CD14-positive monocyte (primary cell): ENCODE results near the gene RBMS3. TPM values are rescaled to one million over a fixed set of nuclear protein-coding genes. Genes with fewer than 3 reads are reported as not detected.

ENCODE experiments used
- DNase-seq, 3 donors: peaks; one replicate each; pipeline ENCODE4 v3.0.0-alpha.2; 2011 to 2022
- H2AFZ ChIP-seq: 2 replicates; pipeline ENCODE4 v1.6.0; 2012; ENCODE audit warnings: mild to moderate bottlenecking, low read depth, low read length, inconsistent platforms; ENCODE audit not compliant: insufficient read depth, poor library complexity, severe bottlenecking
- H3K27ac ChIP-seq, 2 donors: 1 replicate in 1 of 2; 2 replicates in 1 of 2; pipeline ENCODE4 v1.5.1; 2012 to 2013; ENCODE audit warnings: low read length in 2 of 2, control low read depth in 1 of 2, inconsistent platforms in 1 of 2, low read depth in 1 of 2, mild to moderate bottlenecking in 1 of 2
- H3K27me3 ChIP-seq, 2 donors: one replicate each; pipeline versions ENCODE4 v1.6.0 to v1.6.1; 2011 to 2013; ENCODE audit warnings: low read length in 2 of 2; ENCODE audit not compliant: control insufficient read depth in 2 of 2, insufficient read depth in 2 of 2
- H3K36me3 ChIP-seq, 2 donors: replicated peaks in 1 of 2; 1 replicate in 1 of 2; 2 replicates in 1 of 2; pipeline versions ENCODE4 v1.5.1 to v1.6.1; 2012 to 2013; ENCODE audit warnings: low read length in 2 of 2, control low read depth in 1 of 2, inconsistent platforms in 1 of 2, mild to moderate bottlenecking in 1 of 2; ENCODE audit not compliant: insufficient read depth in 2 of 2, control insufficient read depth in 1 of 2
- H3K4me1 ChIP-seq, 2 donors: 1 replicate in 1 of 2; 2 replicates in 1 of 2; pipeline versions ENCODE4 v1.5.1 to v1.6.1; 2012 to 2013; ENCODE audit warnings: low read length in 2 of 2, control low read depth in 1 of 2, inconsistent platforms in 1 of 2, mild to moderate bottlenecking in 1 of 2, moderate library complexity in 1 of 2; ENCODE audit not compliant: insufficient read depth in 2 of 2, control insufficient read depth in 1 of 2
- H3K4me2 ChIP-seq: replicated peaks from 2 replicates; pipeline ENCODE3; 2012; ENCODE audit warnings: low read length, moderate library complexity, mild to moderate bottlenecking; ENCODE audit not compliant: poor library complexity, severe bottlenecking; ENCODE audit errors: extremely low read depth
- H3K4me3 ChIP-seq, 3 experiments: fragments of 200-600 bp in 1 of 3; sonication (generic) in 1 of 3; replicated peaks in 1 of 3; 1 replicate in 2 of 3; 2 replicates in 1 of 3; pipeline ENCODE4 v1.5.1; 2011 to 2013; ENCODE audit warnings: low read length in 3 of 3, mild to moderate bottlenecking in 3 of 3, control low read depth in 2 of 3, low read depth in 2 of 3, inconsistent platforms in 1 of 3, moderate library complexity in 1 of 3
- H3K79me2 ChIP-seq: 2 replicates; pipeline ENCODE4 v1.6.0; 2012; ENCODE audit warnings: mild to moderate bottlenecking, control low read depth, inconsistent platforms, low read length, moderate library complexity; ENCODE audit not compliant: insufficient read depth
- H3K9ac ChIP-seq: 2 replicates; pipeline ENCODE4 v1.6.0; 2017; ENCODE audit warnings: low read length, mild to moderate bottlenecking; ENCODE audit not compliant: insufficient read depth, poor library complexity, severe bottlenecking
- H3K9me3 ChIP-seq, 2 donors: replicated peaks in 1 of 2; 1 replicate in 1 of 2; 2 replicates in 1 of 2; pipeline versions ENCODE4 v1.5.1 to v1.6.1; 2012 to 2013; ENCODE audit warnings: low read length in 2 of 2, control low read depth in 1 of 2; ENCODE audit not compliant: control insufficient read depth in 1 of 2, insufficient read depth in 1 of 2
- H4K20me1 ChIP-seq: 2 replicates; pipeline ENCODE4 v1.6.0; 2012; ENCODE audit warnings: mild to moderate bottlenecking, low read length, control low read depth, moderate library complexity; ENCODE audit not compliant: insufficient read depth
- H3K27ac Mint-ChIP-seq, 7 donors: one replicate each; pipeline ENCODE4 v1.8.0; 2020; ENCODE audit warnings: mild to moderate bottlenecking in 7 of 7, mixed read lengths in 7 of 7, moderate library complexity in 6 of 7, inconsistent platforms in 2 of 7
- H3K27me3 Mint-ChIP-seq, 3 donors: one replicate each; pipeline ENCODE4 v1.8.0; 2021 to 2022; ENCODE audit warnings: low read depth in 3 of 3, mild to moderate bottlenecking in 3 of 3, mixed read lengths in 3 of 3, moderate library complexity in 3 of 3, inconsistent platforms in 1 of 3
- H3K36me3 Mint-ChIP-seq, 2 donors: one replicate each; pipeline ENCODE4 v1.8.0; 2020; ENCODE audit warnings: mixed read lengths in 2 of 2, inconsistent platforms in 1 of 2, mild to moderate bottlenecking in 1 of 2
- H3K4me1 Mint-ChIP-seq: one replicate; pipeline ENCODE4 v1.8.0; 2020; ENCODE audit warnings: mild to moderate bottlenecking, mixed read lengths
- H3K4me3 Mint-ChIP-seq, 2 donors: one replicate each; pipeline ENCODE4 v1.8.0; 2020; ENCODE audit warnings: mild to moderate bottlenecking in 2 of 2, mixed read lengths in 2 of 2, moderate library complexity in 1 of 2
- H3K9me3 Mint-ChIP-seq, 7 donors: one replicate each; pipeline ENCODE4 v1.8.0; 2020 to 2022; ENCODE audit warnings: mixed read lengths in 7 of 7, mild to moderate bottlenecking in 6 of 7, moderate library complexity in 6 of 7, inconsistent platforms in 2 of 7
- WGBS: methylation state at CpG from one replicate; pipeline ENCODE4 v1.1.5; 2013; ENCODE audit warnings: missing lambda C conversion rate; ENCODE audit not compliant: insufficient coverage; 5-methylcytosine and 5-hydroxymethylcytosine counted together
- intact Hi-C, 2 donors: fragments of 100-400 bp; cut with micrococcal nuclease; formaldehyde crosslinking; loops; one replicate each; pipeline versions ENCODE4 v1.15.0 to v1.15.1; 2023
- polyA plus RNA-seq, 3 donors: library from polyadenylated mRNA; depleted of rRNA in 1 of 3; unstranded in 2 of 3; stranded (reverse) in 1 of 3; fragments of 300-500 nt in 2 of 3; fragments of >200 nt in 1 of 3; fragmentation: Illumina TruSeq in 2 of 3; gene quantifications; 1 replicate in 2 of 3; 2 replicates in 1 of 3; pipeline ENCODE4 v1.2.3, GENCODE V29; 2012 to 2021
- TF ChIP-seq, protein P1 (sequence below): fragments of 200-600 bp; IDR thresholded peaks from one replicate; pipeline ENCODE4 v1.8.0; 2022; ENCODE audit warnings: antibody characterized with exemption, mild to moderate bottlenecking

RBMS3 gene
- polyA plus RNA-seq, 3 donors: not detected

DNA sequence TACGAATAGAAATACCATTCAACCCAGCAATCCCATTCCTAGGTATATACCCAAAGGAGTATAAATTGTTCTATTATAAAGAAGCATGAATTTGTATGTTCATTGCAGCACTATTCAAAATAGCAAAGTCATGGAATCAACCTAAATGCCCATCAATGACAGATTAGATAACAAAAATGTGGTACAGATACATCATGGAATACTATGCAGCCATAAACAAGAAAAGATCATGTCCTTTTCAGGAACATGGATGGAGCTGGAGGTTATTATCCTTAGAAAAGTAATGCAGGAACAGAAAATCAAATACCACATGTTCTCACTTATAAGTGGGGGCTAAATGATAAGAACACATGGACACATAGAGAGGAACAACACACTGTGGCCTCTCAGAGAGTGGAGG is 571.9 kb downstream of the RBMS3 start:
- Histone ChIP-seq H3K36me3 (no peaks in the 10 kb centered on the region), H4K20me1 (no peaks in the 10 kb centered on the region), H3K9ac (no peak overlapping the region), H3K27ac (no peak overlapping the region), H3K27me3 (no peaks in the 10 kb centered on the region), H3K79me2 (no peaks in the 10 kb centered on the region), H3K9me3 (no peaks in the 10 kb centered on the region), H3K4me2 (no peak overlapping the region), H3K4me1 (no peaks in the 10 kb centered on the region), H2AFZ (no peak overlapping the region), H3K4me3 (no peak overlapping the region)
- TF ChIP-seq, protein P1, sequence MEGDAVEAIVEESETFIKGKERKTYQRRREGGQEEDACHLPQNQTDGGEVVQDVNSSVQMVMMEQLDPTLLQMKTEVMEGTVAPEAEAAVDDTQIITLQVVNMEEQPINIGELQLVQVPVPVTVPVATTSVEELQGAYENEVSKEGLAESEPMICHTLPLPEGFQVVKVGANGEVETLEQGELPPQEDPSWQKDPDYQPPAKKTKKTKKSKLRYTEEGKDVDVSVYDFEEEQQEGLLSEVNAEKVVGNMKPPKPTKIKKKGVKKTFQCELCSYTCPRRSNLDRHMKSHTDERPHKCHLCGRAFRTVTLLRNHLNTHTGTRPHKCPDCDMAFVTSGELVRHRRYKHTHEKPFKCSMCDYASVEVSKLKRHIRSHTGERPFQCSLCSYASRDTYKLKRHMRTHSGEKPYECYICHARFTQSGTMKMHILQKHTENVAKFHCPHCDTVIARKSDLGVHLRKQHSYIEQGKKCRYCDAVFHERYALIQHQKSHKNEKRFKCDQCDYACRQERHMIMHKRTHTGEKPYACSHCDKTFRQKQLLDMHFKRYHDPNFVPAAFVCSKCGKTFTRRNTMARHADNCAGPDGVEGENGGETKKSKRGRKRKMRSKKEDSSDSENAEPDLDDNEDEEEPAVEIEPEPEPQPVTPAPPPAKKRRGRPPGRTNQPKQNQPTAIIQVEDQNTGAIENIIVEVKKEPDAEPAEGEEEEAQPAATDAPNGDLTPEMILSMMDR: no peak
- H3K27ac Mint-ChIP-seq: no peak overlapping the region
- peaks cover 0 to 2% (median 1%) of the 10 kb centered on the region in 3 donors for H3K27me3 Mint-ChIP-seq
- H3K9me3 Mint-ChIP-seq: peaks cover 0 to 6% (median 1%) of the 10 kb centered on the region in 7 donors
- intact Hi-C loops: no loop called here
- no peak overlapping the region for H3K4me3 Mint-ChIP-seq
- no CpG with 5 or more reads among the region's 1 CpG for WGBS
- DNase-seq: no peak
- no peaks in the 10 kb centered on the region for H3K36me3 Mint-ChIP-seq
- H3K4me1 Mint-ChIP-seq: no peaks in the 10 kb centered on the region

DNA sequence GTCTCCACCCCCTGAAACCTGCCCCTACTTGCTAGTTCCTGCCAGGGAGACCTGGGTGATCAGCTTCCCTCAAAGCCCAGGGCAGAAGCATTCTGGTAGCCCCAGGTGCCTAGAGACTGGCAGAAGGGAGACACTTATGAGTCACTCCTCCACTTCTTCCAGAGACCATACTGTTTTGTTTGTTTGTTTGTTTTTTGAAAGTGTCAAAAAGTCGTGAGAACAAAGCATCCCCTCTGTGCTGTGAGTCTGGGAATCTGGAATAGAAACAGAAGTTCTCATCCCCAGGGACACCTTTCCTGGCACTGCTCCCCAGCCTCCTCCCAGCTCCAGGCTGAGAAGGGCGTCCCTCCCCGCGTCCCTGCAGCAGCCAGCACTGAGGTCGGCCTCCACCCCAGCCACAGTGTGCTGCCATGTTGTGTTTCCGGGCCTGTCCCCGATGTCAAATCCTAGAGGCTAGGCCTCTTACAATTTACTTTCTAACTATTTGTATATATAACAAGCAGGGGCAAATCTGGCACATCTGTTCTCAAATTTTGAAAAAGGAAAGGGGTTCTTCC is 573.0 kb downstream of the RBMS3 start:
- Mint-ChIP-seq H3K9me3 (peaks cover 0 to 6% (median 1%) of the 10 kb centered on the region in 7 donors), H3K36me3 (no peaks in the 10 kb centered on the region), H3K27ac (no peak overlapping the region), H3K4me1 (no peaks in the 10 kb centered on the region), H3K27me3 (peaks cover 0 to 2% (median 1%) of the 10 kb centered on the region in 3 donors), H3K4me3 (no peak overlapping the region)
- H4K20me1 ChIP-seq: no peaks in the 10 kb centered on the region
- no peak for DNase-seq
- no peak overlapping the region for H3K9ac ChIP-seq
- H3K27ac ChIP-seq: no peak overlapping the region
- no peaks in the 10 kb centered on the region for H3K27me3 ChIP-seq
- H3K4me3 ChIP-seq: no peak overlapping the region
- TF ChIP-seq, protein P1: no peak
- no peaks in the 10 kb centered on the region for H3K79me2 ChIP-seq
- WGBS: 87% methylated on average over 3 of the region's 7 CpGs
- H3K4me2 ChIP-seq: no peak overlapping the region
- H3K9me3 ChIP-seq: no peaks in the 10 kb centered on the region
- intact Hi-C loops: no loop called here
- H3K4me1 ChIP-seq: no peaks in the 10 kb centered on the region
- H3K36me3 ChIP-seq: no peaks in the 10 kb centered on the region
- H2AFZ ChIP-seq: no peak overlapping the region
